Measurements from ENCODE around the gene TMEM132A.

- no peak for TF ChIP-seq CTCF (conservative IDR thresholded peaks at IDR 0.05)
- no peak for TF ChIP-seq EZH2 (IDR thresholded peaks at IDR 0.05; ENCODE audit: low read depth)
Measured at GRCh38 chr11:60918251-60918938, 5.9 kb upstream of the TMEM132A start.

Measured in PC-9 (cell line).